Measurements from ENCODE around the gene SSTR5.

GRCh38 chr16:1067629-1068028 lies 4.9 kb upstream of the SSTR5 start:
- TF ChIP-seq CTCF (IDR thresholded peaks at IDR 0.05; ENCODE audit: borderline replicate concordance, extremely low read depth, low read length, poor library complexity, severe bottlenecking): no peak
- TF ChIP-seq EZH2 (IDR thresholded peaks at IDR 0.05; ENCODE audit: borderline replicate concordance, low read depth, low read length, severe bottlenecking): no peak

Measured in DND-41 (cell line).